GM15510 (cell line): ENCODE results near the gene SLC5A11.

ENCODE experiments used
- POLR2A ChIP-seq: IDR thresholded peaks from 3 replicates; pipeline ENCODE4 v1.6.1; 2011; ENCODE audit warnings: borderline replicate concordance; ENCODE audit not compliant: insufficient read length; ENCODE audit errors: extremely low read depth

SLC5A11 gene

DNA sequence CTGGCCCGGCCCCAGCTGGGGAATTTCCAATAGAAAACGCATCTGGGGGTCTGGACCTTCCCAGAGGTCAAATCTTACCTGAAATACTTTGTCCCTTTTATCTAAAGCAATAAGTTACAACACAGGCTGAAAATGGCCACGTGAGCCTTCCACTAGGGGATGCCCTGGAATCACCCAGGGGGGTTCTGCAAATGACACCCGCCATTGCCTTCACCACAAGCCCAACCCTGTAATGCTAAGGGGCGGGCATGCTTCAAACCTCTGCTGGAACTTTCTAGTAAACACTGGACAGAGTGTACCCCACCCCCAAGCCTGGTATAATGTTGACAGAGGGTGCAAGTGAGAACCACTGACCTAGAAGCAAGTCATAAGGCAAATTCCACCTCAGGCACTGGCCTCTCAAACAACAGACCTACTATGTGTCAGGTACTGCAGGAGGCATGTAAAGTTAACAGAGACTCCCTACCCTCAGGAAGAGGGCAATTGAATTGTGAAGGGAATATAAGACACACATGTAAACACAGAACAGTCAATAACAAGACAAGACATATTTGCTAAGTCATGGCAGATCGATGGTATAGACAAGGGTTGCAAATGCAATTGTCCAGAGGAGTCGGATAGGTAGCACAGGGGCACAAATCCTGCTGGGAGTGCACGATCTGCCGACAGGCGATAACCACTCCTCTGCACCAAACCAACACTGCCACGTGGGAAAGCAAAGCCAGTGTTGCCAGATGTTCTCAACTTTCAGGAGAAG is 110.4 kb downstream of the SLC5A11 start:
- TF ChIP-seq POLR2A: no peak

DNA sequence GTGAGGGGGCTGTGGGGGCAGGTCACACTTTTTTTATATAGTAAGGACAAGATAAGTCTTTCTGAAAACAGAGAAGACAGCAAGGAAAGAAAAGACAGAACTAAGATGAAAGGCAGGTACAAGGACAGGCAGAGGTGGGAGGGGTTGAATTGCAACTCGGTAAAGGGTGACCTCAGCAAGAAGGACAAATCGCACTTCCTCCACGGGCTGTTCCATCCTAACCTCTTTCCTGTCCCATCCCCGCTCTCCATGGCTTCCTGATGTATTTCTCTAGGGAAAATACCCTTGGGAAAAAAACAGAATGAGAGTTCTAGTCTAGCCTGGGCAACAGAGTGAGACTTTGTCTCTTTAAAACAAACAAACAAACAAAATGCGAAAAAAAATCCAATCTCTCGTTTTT is 112.1 kb downstream of the SLC5A11 start:
- no peak for TF ChIP-seq POLR2A
